ENCODE results near the gene KIF5C.

The KIF5C gene

GRCh38 chr2:149009576-149010461, 134.8 kb downstream of the KIF5C start:
- in situ Hi-C loops (cut with HindIII; ENCODE audit: low sequenced_read_pairs) = no loop called here

GRCh38 chr2:149012545-149012944, 137.5 kb downstream of the KIF5C start:
- in situ Hi-C loops (cut with HindIII; ENCODE audit: low sequenced_read_pairs) = no loop called here

- in situ Hi-C loops (cut with HindIII; ENCODE audit: low sequenced_read_pairs) = no loop called here
Observed at GRCh38 chr2:149015501-149015900, 140.5 kb downstream of the KIF5C start.

DNA sequence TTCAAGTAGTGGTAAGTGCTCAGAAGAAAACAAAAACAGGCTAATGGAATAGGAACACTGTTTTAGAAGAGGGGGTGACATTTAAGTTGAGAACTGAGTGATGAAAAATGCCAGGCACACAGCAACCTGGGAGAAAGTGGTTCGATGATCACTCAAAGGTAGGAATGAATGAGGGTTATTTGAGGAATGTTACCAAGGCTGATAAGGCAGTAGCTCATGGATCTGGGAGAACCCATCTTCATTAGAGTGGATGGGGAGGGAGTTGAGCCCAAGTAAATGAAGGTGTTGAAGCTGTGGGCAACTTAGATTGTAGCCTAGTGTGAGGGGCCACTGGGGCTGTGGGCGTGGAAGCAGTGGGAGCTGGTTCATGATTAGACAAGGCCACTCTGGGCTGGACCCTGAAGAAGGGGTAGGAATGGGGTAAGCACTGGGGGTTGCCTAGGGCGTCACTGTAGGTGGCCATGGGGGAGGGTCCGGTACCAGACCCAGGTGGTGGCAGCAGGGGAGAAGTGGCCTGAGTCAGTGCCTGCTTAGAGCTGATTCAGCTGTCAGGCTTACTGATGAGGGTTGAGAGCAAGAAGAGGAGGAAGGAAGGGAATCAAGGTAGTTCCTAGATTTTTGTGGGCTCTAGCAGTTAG, 141.0 kb downstream of the KIF5C start:
- in situ Hi-C loops (cut with HindIII; ENCODE audit: low sequenced_read_pairs) = no loop called here

- in situ Hi-C loops (cut with HindIII; ENCODE audit: low sequenced_read_pairs) = no loop called here
Observed at GRCh38 chr2:149017116-149017985, 142.3 kb downstream of the KIF5C start.

DNA sequence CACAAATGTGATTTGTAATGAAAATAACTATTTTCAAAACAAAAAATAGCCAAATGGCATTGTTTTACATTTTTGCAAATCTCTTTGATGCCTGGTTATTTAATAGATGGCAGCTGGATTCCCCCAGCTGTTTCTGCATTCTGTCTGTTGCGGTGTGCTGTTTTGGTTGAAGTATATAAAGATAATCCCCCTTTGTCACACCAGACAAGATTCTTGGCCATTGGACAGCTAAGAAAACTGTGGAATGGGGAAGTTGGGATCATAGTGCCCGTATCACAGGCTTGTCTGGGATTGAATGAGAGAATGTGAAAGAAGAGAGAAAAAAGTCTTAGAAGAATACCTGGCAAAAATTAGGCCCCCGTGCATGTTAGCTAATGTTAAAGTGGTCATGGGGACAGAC, 144.0 kb downstream of the KIF5C start:
- in situ Hi-C loops (cut with HindIII; ENCODE audit: low sequenced_read_pairs) = no loop called here

GRCh38 chr2:149019768-149020167, 144.7 kb downstream of the KIF5C start:
- in situ Hi-C loops (cut with HindIII; ENCODE audit: low sequenced_read_pairs) = no loop called here

GRCh38 chr2:149020432-149020851, 145.4 kb downstream of the KIF5C start:
- in situ Hi-C loops (cut with HindIII; ENCODE audit: low sequenced_read_pairs) = no loop called here

DNA sequence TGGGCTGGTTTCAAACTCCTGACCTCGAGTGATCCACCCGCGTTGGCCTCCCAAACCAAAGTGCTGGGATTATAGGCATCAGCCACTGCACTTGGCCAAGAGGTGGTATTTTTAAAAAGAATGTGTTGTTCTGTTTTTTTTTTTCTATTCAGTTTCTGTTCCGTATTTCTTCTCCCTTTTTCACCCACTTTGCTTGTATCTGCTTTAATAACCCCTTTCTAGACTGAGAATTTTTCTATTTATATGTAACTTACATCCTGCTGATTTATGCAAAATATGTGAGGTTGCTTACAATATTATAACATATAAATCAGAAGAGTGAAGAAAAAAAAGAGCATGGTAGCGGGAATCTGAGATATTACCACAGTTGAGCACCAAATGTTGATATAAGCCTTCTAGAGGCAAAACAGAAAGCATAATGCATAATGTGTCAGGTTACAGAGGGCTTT, 146.3 kb downstream of the KIF5C start:
- in situ Hi-C loops (cut with HindIII; ENCODE audit: low sequenced_read_pairs) = no loop called here

DNA sequence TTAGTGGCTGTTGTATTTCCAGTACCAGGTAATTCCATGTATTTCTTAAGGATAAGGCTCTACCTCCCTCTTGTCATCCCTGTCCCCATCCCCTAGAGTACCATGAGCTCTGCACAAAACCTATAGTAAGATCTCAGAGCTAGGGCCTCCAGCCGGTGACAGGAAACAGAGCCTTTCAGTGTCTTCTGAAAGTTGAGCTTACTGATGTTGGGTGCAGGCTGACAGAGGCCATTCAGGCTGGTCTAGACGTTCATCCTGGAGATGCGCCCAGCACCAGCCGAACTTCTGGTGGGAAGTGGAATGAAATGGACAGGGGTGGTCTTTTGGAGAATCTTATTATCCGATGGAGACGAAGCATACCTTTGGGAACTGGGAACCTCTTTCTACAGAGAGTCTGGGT, 146.7 kb downstream of the KIF5C start:
- in situ Hi-C loops (cut with HindIII; ENCODE audit: low sequenced_read_pairs) = no loop called here

DNA sequence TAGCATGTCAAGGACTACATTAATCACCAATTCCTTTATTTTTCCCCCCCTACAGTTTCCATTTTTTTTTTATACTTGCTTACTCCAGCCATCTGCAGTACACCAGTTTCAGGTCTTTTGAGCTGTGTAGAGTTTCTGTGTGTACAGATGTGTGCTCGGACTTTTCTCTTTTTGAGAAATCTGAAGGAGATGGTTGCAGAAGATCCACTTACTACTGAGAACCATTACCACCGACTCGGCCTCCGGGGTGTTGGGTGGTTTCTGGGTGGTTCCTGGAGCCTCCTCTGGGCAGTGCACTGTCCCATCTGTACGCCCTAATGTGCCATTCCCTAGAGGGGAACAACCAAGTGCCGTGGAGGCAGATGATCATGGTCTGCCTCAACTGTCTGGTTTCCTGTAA, 148.1 kb downstream of the KIF5C start:
- in situ Hi-C loops (cut with HindIII; ENCODE audit: low sequenced_read_pairs) = no loop called here

- in situ Hi-C loops (cut with HindIII; ENCODE audit: low sequenced_read_pairs) = no loop called here
Observed at GRCh38 chr2:149027590-149028250, 152.7 kb downstream of the KIF5C start.

DNA sequence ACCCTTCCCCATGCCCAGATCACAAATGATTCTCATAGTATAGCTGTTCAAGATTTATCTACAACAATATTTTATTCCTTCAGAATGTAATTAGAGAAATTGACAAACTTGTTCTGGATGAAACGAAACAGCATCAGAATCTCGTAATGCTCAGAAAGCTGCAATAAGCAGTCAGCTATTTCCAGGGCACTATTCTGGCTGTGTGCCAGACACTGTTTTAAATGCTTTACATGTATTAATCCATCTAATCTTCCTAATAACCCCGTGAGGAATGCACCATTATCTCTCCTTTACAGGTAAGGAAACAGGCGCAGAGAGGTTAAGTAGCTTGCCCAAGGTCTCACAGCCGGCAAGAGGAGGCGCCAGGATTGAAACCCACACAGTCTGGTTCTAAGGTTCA, 153.3 kb downstream of the KIF5C start:
- in situ Hi-C loops (cut with HindIII; ENCODE audit: low sequenced_read_pairs) = no loop called here

DNA sequence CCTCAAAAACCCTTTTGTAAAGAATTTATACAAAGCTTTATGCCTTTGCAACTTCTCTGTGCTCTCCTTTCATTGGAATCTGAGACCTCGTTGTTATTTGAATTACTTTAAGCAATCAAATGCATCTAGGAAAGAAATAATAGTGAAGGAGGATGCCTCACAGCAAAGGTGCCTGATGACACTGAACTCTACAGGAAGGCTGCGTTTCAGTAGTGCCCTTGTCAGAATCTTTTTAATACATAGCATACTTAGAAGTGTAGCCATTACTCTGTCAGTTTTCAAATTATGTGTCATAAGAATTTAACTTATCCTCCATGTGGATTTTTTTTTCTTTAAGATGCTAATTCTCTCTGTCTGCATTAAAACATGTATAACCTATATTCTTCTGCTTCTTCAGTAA, 153.9 kb downstream of the KIF5C start:
- in situ Hi-C loops (cut with HindIII; ENCODE audit: low sequenced_read_pairs) = no loop called here

GRCh38 chr2:149029307-149029965, 154.4 kb downstream of the KIF5C start:
- in situ Hi-C loops (cut with HindIII; ENCODE audit: low sequenced_read_pairs) = no loop called here

GRCh38 chr2:149031396-149031795, 156.4 kb downstream of the KIF5C start:
- in situ Hi-C loops (cut with HindIII; ENCODE audit: low sequenced_read_pairs) = no loop called here

DNA sequence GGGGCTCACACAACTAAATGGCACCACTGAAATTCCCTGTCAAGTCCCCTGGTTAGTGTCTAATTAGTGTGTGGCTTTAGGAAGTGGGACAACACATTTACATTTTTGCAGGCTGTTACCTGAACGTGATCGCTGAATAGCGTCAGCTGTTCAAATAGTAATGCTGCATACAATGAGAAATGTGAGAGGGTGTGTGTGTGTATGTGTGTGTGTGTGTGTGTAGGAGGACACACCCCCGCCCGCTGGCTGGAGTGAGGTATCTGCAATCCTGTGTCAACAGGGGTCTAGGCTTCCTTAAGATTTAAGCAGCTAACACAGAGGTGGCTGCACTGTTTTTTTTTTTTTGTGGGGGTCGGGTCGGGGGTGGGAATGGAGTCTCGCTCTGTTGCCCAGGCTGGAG, 158.7 kb downstream of the KIF5C start:
- in situ Hi-C loops (cut with HindIII; ENCODE audit: low sequenced_read_pairs) = no loop called here

DNA sequence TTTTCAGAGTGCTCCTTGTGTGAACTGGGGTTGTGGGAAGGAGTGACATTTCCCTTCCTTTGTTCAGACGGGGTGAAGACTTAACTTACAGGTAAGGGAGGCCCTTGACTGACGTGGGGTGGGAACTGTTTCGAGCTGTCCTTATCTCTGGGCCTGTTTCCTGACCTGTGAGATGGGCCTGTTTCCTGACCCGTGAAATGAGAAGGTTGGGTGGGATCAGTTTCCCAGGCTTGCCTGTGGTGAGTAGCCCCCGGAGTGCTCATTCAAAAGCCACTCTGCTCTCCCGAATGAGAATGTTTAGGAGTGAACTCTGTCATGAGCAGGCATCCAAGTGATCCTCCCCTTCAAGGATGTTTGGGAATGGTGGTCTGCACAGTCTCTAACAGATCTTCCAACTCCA, 159.4 kb downstream of the KIF5C start:
- in situ Hi-C loops (cut with HindIII; ENCODE audit: low sequenced_read_pairs) = no loop called here

GRCh38 chr2:149036507-149037293, 161.7 kb downstream of the KIF5C start:
- in situ Hi-C loops (cut with HindIII; ENCODE audit: low sequenced_read_pairs) = no loop called here
